K562 (cell line): ENCODE data around the gene ACADSB. TPM values are rescaled to one million over a fixed set of nuclear protein-coding genes. Genes with fewer than 3 reads are reported as not detected.
A peak's percentile ranks its signal among the peaks of the same experiment; 100 is the strongest.

Source experiments
- ATAC-seq: fragments of 200-7000 bp; cut with Tn5 transposase; 3 replicates; pipeline ENCODE4 v1.9.1; 2020; ENCODE audit warnings: moderate library complexity
- BruUV-seq: library from RNA; stranded (reverse); fragments of 400-500 nt; replicated peaks from 2 replicates; lab custom pipeline; 2021; lab: Mats Ljungman, UMichigan
- CTCF ChIA-PET: fragments of 300-600 bp; formaldehyde crosslinking; extraction: SDS; loops from one replicate; lab custom pipeline; 2021; ENCODE audit warnings: low intra/inter-chr PET ratio; lab: Yijun Ruan, JAX
- POLR2A ChIA-PET: fragments of 300-600, 350-650 bp; sonication (Branson Sonifier 250); formaldehyde crosslinking; extraction: SDS; loops from one replicate; lab custom pipeline; 2021; ENCODE audit warnings: antibody characterized with exemption, inconsistent platforms; lab: Yijun Ruan, JAX
- DNase-seq, 4 experiments: peaks; one replicate each; pipeline versions ENCODE4 v3.0.0 to v3.0.0-alpha.2; 2011 to 2018; ENCODE audit warnings: low spot score in 3 of 4, mixed read lengths in 3 of 4; ENCODE audit errors: extremely low read depth in 1 of 4
- FAIRE-seq: peaks from 2 replicates; lab custom pipeline; 2011; peaks lifted over from hg19 to GRCh38; lab: Jason Lieb, UNC
- H2AFZ ChIP-seq: 2 replicates; pipeline ENCODE4 v1.6.0; 2011; ENCODE audit warnings: low read depth, low read length, control low read depth, inconsistent platforms
- H3K27ac ChIP-seq: fragments of 200-600 bp; 3 replicates; pipeline ENCODE4 v1.8.0; 2011; ENCODE audit warnings: low read depth, mild to moderate bottlenecking, control low read depth, inconsistent platforms, low read length, moderate library complexity, mixed read lengths; ENCODE audit errors: extremely low read depth
- H3K27me3 ChIP-seq, 2 experiments: fragments of 300-600 bp in 1 of 2; 2 replicates in 1 of 2; 3 replicates in 1 of 2; pipeline versions ENCODE4 v1.6.0 to v1.8.0; 2011; ENCODE audit warnings: inconsistent platforms in 2 of 2, low read length in 2 of 2, mild to moderate bottlenecking in 1 of 2, mixed read lengths in 1 of 2, moderate library complexity in 1 of 2; ENCODE audit not compliant: control insufficient read depth in 2 of 2, insufficient read depth in 2 of 2
- H3K36me3 ChIP-seq: fragments of 300-600 bp; 3 replicates; pipeline ENCODE4 v1.8.0; 2011; ENCODE audit warnings: mild to moderate bottlenecking, low read length, inconsistent platforms; ENCODE audit not compliant: control insufficient read depth, insufficient read depth
- H3K4me1 ChIP-seq, 2 experiments: fragments of 200-600 bp in 1 of 2; replicated peaks in 1 of 2; 2 replicates in 1 of 2; 3 replicates in 1 of 2; pipeline versions ENCODE4 v1.5.1 to v1.8.0; 2011; ENCODE audit warnings: inconsistent platforms in 2 of 2, low read length in 2 of 2, mild to moderate bottlenecking in 1 of 2, mixed read lengths in 1 of 2, moderate library complexity in 1 of 2; ENCODE audit not compliant: control insufficient read depth in 2 of 2, insufficient read depth in 2 of 2
- H3K4me2 ChIP-seq: 2 replicates; pipeline ENCODE4 v1.6.1; 2011; ENCODE audit warnings: low read length, control low read depth, inconsistent platforms, mixed read lengths; ENCODE audit not compliant: insufficient read depth
- H3K4me3 ChIP-seq: fragments of 200-600 bp; sonication (generic), shearing (Covaris generic); 2 replicates; pipeline ENCODE4 v1.5.1; 2016; ENCODE audit warnings: control low read depth, inconsistent platforms
- H3K79me2 ChIP-seq: fragments of 200-600 bp; 3 replicates; pipeline ENCODE4 v1.8.0; 2011; ENCODE audit warnings: low read length, inconsistent platforms; ENCODE audit not compliant: control insufficient read depth, insufficient read depth
- H3K9ac ChIP-seq, 2 experiments: 2 replicates each; pipeline versions ENCODE4 v1.6.0 to v1.6.1; 2011; ENCODE audit warnings: low read depth in 2 of 2, low read length in 2 of 2, control low read depth in 1 of 2, inconsistent platforms in 1 of 2, mild to moderate bottlenecking in 1 of 2, mixed read lengths in 1 of 2; ENCODE audit not compliant: insufficient read depth in 1 of 2
- H3K9me1 ChIP-seq: one replicate; pipeline ENCODE4 v1.6.0; 2011; ENCODE audit warnings: inconsistent platforms, mild to moderate bottlenecking, low read length, moderate library complexity; ENCODE audit not compliant: control insufficient read depth, insufficient read depth
- H3K9me3 ChIP-seq: replicated peaks from 2 replicates; pipeline ENCODE4 v1.5.1; 2011; ENCODE audit warnings: low read depth, low read length, inconsistent platforms; ENCODE audit not compliant: control insufficient read depth, insufficient read depth
- H4K20me1 ChIP-seq: replicated peaks from 2 replicates; pipeline ENCODE4 v1.6.1; 2011; ENCODE audit warnings: low read length, inconsistent platforms, mixed read lengths; ENCODE audit not compliant: control insufficient read depth, insufficient read depth
- ETV5 ChIP-seq: sonication (generic); formaldehyde crosslinking; IDR thresholded peaks from 2 replicates; pipeline ENCODE4 v1.4.0; 2020; ENCODE audit warnings: low read depth, mild to moderate bottlenecking, missing genetic modification reagents
- IRF2 ChIP-seq: sonication (generic); formaldehyde crosslinking; IDR thresholded peaks from 2 replicates; pipeline ENCODE4 v1.8.1; 2022; ENCODE audit warnings: mild to moderate bottlenecking, missing genetic modification reagents
- KLF6 ChIP-seq: fragments of 250-450 bp; sonication (Bioruptor Pico); IDR thresholded peaks from 2 replicates; pipeline ENCODE4 v1.4.0; 2020; ENCODE audit warnings: mild to moderate bottlenecking, moderate library complexity, borderline replicate concordance
- LEF1 ChIP-seq: fragments of 450-650 bp; IDR thresholded peaks from 2 replicates; pipeline ENCODE4 v1.6.1; 2016; ENCODE audit warnings: mild to moderate bottlenecking
- POU5F1 ChIP-seq: fragments of 150-350 bp; IDR thresholded peaks from 2 replicates; pipeline ENCODE4 v1.6.1; 2014; ENCODE audit warnings: borderline replicate concordance, low read length, low read depth, mild to moderate bottlenecking; ENCODE audit not compliant: partially characterized antibody
- TAL1 ChIP-seq: fragments of 450-650 bp; IDR thresholded peaks from 2 replicates; pipeline ENCODE4 v1.6.1; 2016; ENCODE audit warnings: mild to moderate bottlenecking
- TCF7 ChIP-seq: sonication (generic); IDR thresholded peaks from 2 replicates; pipeline ENCODE4 v1.6.1; 2016; ENCODE audit warnings: antibody characterized with exemption, borderline replicate concordance
- ZNF134 ChIP-seq: fragments of 250-450 bp; sonication (Bioruptor Pico); conservative IDR thresholded peaks from 2 replicates; pipeline ENCODE4 v1.4.0; 2020
- ZNF830 ChIP-seq: fragments of 250-450 bp; sonication (Bioruptor Pico); IDR thresholded peaks from 2 replicates; pipeline ENCODE4 v1.5.0; 2021; ENCODE audit warnings: mild to moderate bottlenecking
- WGBS: fragments of 100-300 bp; shearing (Covaris generic); methylation state at CpG from one replicate; pipeline ENCODE4 v1.1.6; 2016; ENCODE audit warnings: low coverage, mixed read lengths; ENCODE audit not compliant: insufficient coverage; ENCODE audit errors: missing lambda C conversion rate; 5-methylcytosine and 5-hydroxymethylcytosine counted together
- in situ Hi-C: fragments of 300-500 bp; cut with MboI; formaldehyde crosslinking; loops from 4 replicates; pipeline ENCODE4 v1.15.0; 2018; ENCODE audit warnings: inconsistent platforms, mixed read lengths
- intact Hi-C: fragments of 100-400 bp; cut with micrococcal nuclease; formaldehyde crosslinking; loops from 2 replicates; pipeline ENCODE4 v1.14.2; 2022
- polyA plus RNA-seq, 8 experiments: library from polyadenylated mRNA; depleted of rRNA in 4 of 8; stranded (reverse) in 5 of 8; unstranded in 3 of 8; fragments of >200 nt; fragmentation: Nextera tagmentation in 2 of 8; fragmentation: Illumina TruSeq in 1 of 8; extraction: Ambion mirVana in 2 of 8; extraction: Trizol in 1 of 8; gene quantifications; 2 replicates each; pipeline versions ENCODE4 v1.2.1 to v1.2.3, GENCODE V29; 2011 to 2014; ENCODE audit warnings: inconsistent platforms in 1 of 8, missing spikeins in 1 of 8
- total RNA-seq, 7 experiments: library from RNA; depleted of rRNA in 6 of 7; stranded (reverse); fragments of >200 nt in 6 of 7; fragmentation: Illumina TruSeq in 2 of 7; extraction: Trizol in 2 of 7; gene quantifications; 2 replicates each; pipeline versions ENCODE4 v1.2.1 to v1.2.3, GENCODE V29; 2011 to 2021; ENCODE audit warnings: low replicate concordance in 1 of 7
- TF ChIP-seq, protein P1 (sequence below): fragments of 250-450 bp; sonication (Bioruptor Pico); IDR thresholded peaks from 2 replicates; pipeline ENCODE4 v1.4.0; 2020; ENCODE audit warnings: borderline replicate concordance
- TF ChIP-seq, protein P2 (sequence below), 2 experiments: fragments of 450-650 bp; IDR thresholded peaks; 2 replicates each; pipeline ENCODE4 v1.6.1; 2018; ENCODE audit warnings: mild to moderate bottlenecking in 2 of 2, low read depth in 1 of 2; ENCODE audit not compliant: partially characterized antibody in 2 of 2
- TF ChIP-seq, protein P3 (sequence below): fragments of 450-650 bp; IDR thresholded peaks from 2 replicates; pipeline ENCODE4 v1.6.1; 2016; ENCODE audit warnings: borderline replicate concordance
- TF ChIP-seq, protein P4 (sequence below): fragments of 450-650 bp; IDR thresholded peaks from one replicate; pipeline ENCODE4 v1.6.1; 2018; ENCODE audit warnings: mild to moderate bottlenecking, moderate library complexity; ENCODE audit not compliant: partially characterized antibody

The ACADSB gene
- total and polyA plus RNA-seq, 9 of the 15 experiments (the other 6 are each of a cell fraction or from before 2014, with no cell fraction given) = 2.9 to 9.1 (median 5.8) TPM

DNA sequence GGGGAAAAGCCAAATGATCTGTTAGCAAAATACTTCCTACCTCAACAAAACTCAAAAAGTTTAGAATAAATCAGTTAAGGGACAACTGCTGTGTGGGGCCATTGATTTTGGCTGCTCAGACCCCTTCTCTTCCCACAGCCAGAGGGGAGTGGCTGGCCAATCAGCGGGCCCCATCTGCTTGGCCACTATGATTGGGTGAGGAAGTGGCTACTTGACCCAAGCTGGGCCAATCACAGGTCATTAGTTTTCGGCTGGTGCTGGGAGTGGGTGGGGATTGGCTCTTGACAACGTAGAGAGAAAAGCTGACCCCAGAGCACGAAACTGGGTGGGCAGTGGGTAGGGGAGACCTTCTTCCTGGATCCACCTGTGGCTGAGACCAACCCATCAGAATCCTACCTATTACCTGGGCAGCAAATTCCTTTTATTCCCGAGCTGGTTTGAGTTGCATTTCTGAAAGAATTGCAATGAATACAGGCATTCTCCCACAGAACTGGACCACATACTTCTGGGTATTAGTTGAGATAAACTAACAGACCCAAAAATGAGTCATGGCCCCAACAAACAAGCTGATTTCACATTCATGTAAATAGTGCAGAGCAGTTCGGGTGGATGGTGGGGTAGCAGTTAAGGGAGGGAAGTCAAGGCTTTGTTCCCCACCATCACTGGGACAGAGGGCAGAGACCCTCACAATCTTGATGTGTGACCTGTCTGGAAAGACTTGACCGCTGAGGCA, 91.4 kb downstream of the ACADSB start:
- Histone ChIP-seq H3K4me2 (no peak overlapping the region; the same call in 1 of the 2 replicates), H3K4me3 (no peak overlapping the region), H4K20me1 (no peaks in the 10 kb centered on the region), H3K27ac (no peak overlapping the region), H3K9ac (no peak overlapping the region), H3K36me3 (no peaks in the 10 kb centered on the region), H2AFZ (0 out of 2 replicates have a peak overlapping the region, but pooled peaks have one; percentile 40), H3K27me3 (peaks cover 2 to 37% of the 10 kb centered on the region in 2 experiments; a peak in 4 of 5 replicates), H3K79me2 (no peaks in the 10 kb centered on the region), H3K4me1 (no peaks in the 10 kb centered on the region), H3K9me3 (no peaks in the 10 kb centered on the region), H3K9me1 (no peaks in the 10 kb centered on the region)
- ATAC-seq (peak; percentile 92), DNase-seq (peak; percentile 19 to 70 (median 54)), FAIRE-seq (no peak)
- in situ Hi-C loops (no loop called here), intact Hi-C loops (no loop called here)
- BruUV-seq = no TSS peak
- WGBS = 7% methylated on average over 6 of the region's 7 CpGs
- ChIA-PET POLR2A (no interaction called here), CTCF (no interaction called here)
- TF ChIP-seq POU5F1 (no peak), TAL1 (no peak), IRF2 (no peak), LEF1 (no peak), ETV5 (CRISPR knock-in tag) (no peak), ZNF134 (CRISPR knock-in tag) (no peak), ZNF830 (CRISPR knock-in tag) (no peak), TCF7 (no peak), KLF6 (CRISPR knock-in tag) (no peak)
- TF ChIP-seq, protein P1, sequence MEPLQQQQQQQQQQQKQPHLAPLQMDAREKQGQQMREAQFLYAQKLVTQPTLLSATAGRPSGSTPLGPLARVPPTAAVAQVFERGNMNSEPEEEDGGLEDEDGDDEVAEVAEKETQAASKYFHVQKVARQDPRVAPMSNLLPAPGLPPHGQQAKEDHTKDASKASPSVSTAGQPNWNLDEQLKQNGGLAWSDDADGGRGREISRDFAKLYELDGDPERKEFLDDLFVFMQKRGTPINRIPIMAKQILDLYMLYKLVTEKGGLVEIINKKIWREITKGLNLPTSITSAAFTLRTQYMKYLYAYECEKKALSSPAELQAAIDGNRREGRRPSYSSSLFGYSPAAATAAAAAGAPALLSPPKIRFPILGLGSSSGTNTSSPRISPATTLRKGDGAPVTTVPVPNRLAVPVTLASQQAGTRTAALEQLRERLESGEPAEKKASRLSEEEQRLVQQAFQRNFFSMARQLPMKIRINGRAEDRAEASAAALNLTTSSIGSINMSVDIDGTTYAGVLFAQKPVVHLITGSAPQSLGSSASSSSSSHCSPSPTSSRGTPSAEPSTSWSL (CRISPR knock-in tag) = no peak
- TF ChIP-seq, protein P2, sequence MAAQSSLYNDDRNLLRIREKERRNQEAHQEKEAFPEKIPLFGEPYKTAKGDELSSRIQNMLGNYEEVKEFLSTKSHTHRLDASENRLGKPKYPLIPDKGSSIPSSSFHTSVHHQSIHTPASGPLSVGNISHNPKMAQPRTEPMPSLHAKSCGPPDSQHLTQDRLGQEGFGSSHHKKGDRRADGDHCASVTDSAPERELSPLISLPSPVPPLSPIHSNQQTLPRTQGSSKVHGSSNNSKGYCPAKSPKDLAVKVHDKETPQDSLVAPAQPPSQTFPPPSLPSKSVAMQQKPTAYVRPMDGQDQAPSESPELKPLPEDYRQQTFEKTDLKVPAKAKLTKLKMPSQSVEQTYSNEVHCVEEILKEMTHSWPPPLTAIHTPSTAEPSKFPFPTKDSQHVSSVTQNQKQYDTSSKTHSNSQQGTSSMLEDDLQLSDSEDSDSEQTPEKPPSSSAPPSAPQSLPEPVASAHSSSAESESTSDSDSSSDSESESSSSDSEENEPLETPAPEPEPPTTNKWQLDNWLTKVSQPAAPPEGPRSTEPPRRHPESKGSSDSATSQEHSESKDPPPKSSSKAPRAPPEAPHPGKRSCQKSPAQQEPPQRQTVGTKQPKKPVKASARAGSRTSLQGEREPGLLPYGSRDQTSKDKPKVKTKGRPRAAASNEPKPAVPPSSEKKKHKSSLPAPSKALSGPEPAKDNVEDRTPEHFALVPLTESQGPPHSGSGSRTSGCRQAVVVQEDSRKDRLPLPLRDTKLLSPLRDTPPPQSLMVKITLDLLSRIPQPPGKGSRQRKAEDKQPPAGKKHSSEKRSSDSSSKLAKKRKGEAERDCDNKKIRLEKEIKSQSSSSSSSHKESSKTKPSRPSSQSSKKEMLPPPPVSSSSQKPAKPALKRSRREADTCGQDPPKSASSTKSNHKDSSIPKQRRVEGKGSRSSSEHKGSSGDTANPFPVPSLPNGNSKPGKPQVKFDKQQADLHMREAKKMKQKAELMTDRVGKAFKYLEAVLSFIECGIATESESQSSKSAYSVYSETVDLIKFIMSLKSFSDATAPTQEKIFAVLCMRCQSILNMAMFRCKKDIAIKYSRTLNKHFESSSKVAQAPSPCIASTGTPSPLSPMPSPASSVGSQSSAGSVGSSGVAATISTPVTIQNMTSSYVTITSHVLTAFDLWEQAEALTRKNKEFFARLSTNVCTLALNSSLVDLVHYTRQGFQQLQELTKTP (IDR thresholded peaks at IDR 0.05; ENCODE audit: low read depth in 1 of 2, partially characterized antibody in 2 of 2) = no peak
- TF ChIP-seq, protein P3, sequence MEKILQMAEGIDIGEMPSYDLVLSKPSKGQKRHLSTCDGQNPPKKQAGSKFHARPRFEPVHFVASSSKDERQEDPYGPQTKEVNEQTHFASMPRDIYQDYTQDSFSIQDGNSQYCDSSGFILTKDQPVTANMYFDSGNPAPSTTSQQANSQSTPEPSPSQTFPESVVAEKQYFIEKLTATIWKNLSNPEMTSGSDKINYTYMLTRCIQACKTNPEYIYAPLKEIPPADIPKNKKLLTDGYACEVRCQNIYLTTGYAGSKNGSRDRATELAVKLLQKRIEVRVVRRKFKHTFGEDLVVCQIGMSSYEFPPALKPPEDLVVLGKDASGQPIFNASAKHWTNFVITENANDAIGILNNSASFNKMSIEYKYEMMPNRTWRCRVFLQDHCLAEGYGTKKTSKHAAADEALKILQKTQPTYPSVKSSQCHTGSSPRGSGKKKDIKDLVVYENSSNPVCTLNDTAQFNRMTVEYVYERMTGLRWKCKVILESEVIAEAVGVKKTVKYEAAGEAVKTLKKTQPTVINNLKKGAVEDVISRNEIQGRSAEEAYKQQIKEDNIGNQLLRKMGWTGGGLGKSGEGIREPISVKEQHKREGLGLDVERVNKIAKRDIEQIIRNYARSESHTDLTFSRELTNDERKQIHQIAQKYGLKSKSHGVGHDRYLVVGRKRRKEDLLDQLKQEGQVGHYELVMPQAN = no peak
- TF ChIP-seq, protein P4, sequence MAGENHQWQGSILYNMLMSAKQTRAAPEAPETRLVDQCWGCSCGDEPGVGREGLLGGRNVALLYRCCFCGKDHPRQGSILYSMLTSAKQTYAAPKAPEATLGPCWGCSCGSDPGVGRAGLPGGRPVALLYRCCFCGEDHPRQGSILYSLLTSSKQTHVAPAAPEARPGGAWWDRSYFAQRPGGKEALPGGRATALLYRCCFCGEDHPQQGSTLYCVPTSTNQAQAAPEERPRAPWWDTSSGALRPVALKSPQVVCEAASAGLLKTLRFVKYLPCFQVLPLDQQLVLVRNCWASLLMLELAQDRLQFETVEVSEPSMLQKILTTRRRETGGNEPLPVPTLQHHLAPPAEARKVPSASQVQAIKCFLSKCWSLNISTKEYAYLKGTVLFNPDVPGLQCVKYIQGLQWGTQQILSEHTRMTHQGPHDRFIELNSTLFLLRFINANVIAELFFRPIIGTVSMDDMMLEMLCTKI = no peak
